ENCODE results near the gene TSPEAR. TPM values are rescaled to one million over a fixed set of nuclear protein-coding genes. Genes with fewer than 3 reads are reported as not detected.

TSPEAR gene
- total RNA-seq, 2 donors from 2014 or later: not detected

GRCh38 chr21:44458971-44459711 lies 252.2 kb downstream of the TSPEAR start:
- Histone ChIP-seq H3K27ac (no peak overlapping the region), H3K27me3 (no peaks in the 10 kb centered on the region), H3K4me3 (no peak overlapping the region), H3K36me3 (no peaks in the 10 kb centered on the region), H3K4me1 (peaks cover 0 to 27% of the 10 kb centered on the region in 2 donors), H3K9me3 (peaks cover 0 to 3% of the 10 kb centered on the region in 2 donors)
- DNase-seq (ENCODE audit: low spot score): no peak
- TF ChIP-seq CTCF (IDR thresholded peaks at IDR 0.05): no peak

GRCh38 chr21:44456915-44457736 lies 254.2 kb downstream of the TSPEAR start:
- peaks cover 0 to 5% of the 10 kb centered on the region in 2 donors for H3K9me3 ChIP-seq
- H3K27ac ChIP-seq: no peak overlapping the region
- H3K36me3 ChIP-seq: no peaks in the 10 kb centered on the region
- H3K27me3 ChIP-seq: no peaks in the 10 kb centered on the region
- no peak overlapping the region for H3K4me3 ChIP-seq
- no peak for TF ChIP-seq CTCF (IDR thresholded peaks at IDR 0.05)
- peaks cover 0 to 27% of the 10 kb centered on the region in 2 donors for H3K4me1 ChIP-seq
- no peak for DNase-seq (ENCODE audit: low spot score)

- Histone ChIP-seq H3K9me3 (peaks cover 0 to 5% of the 10 kb centered on the region in 2 donors), H3K4me1 (peaks cover 0 to 22% of the 10 kb centered on the region in 2 donors)
These were observed 255.0 kb downstream of the TSPEAR start for GRCh38 chr21:44456214-44456914.

GRCh38 chr21:44455524-44456213 lies 255.7 kb downstream of the TSPEAR start:
- peak overlapping the region; percentile 71 to 76 for H3K4me3 ChIP-seq
- no peaks in the 10 kb centered on the region for H3K27me3 ChIP-seq
- peak in 1 of 2 donors; percentile 36 for TF ChIP-seq CTCF (IDR thresholded peaks at IDR 0.05)
- H3K4me1 ChIP-seq: peaks cover 0 to 20% of the 10 kb centered on the region in 2 donors
- peaks cover 0 to 5% of the 10 kb centered on the region in 2 donors for H3K9me3 ChIP-seq
- peak overlapping the region in 1 of 2 donors; percentile 29 for H3K27ac ChIP-seq
- no peaks in the 10 kb centered on the region for H3K36me3 ChIP-seq
- no peak for DNase-seq (ENCODE audit: low spot score)

More at GRCh38 chr21:44456214-44456914, 255.0 kb downstream of the TSPEAR start:
- no peaks in the 10 kb centered on the region for H3K36me3 ChIP-seq
- H3K27ac ChIP-seq: no peak overlapping the region
- H3K27me3 ChIP-seq: no peaks in the 10 kb centered on the region
- peak in 1 of 2 donors; percentile 2 for TF ChIP-seq CTCF (IDR thresholded peaks at IDR 0.05)
- no peak for DNase-seq (ENCODE audit: low spot score)
- peak overlapping the region; percentile 71 to 76 for H3K4me3 ChIP-seq

Data from right atrium auricular region (tissue), 2 donors.